HepG2 (cell line): ENCODE results near the gene SAMD14. TPM values are rescaled to one million over a fixed set of nuclear protein-coding genes. Genes with fewer than 3 reads are reported as not detected.
A peak's percentile ranks its signal among the peaks of the same experiment; 100 is the strongest.

Experiments
- ATAC-seq: fragments of 200-7000 bp; cut with Tn5 transposase; 3 replicates; pipeline ENCODE4 v1.9.1; 2020; ENCODE audit warnings: mild to moderate bottlenecking, moderate library complexity
- BruUV-seq: library from RNA; stranded (reverse); fragments of 400-500 nt; replicated peaks from 2 replicates; lab custom pipeline; 2021; lab: Mats Ljungman, UMichigan
- CTCF ChIA-PET: fragments of 300-600 bp; formaldehyde crosslinking; extraction: SDS; loops from one replicate; lab custom pipeline; 2021; ENCODE audit warnings: low total read pairs, inconsistent platforms, low intra/inter-chr PET ratio; lab: Yijun Ruan, JAX
- POLR2A ChIA-PET: fragments of 350-600 bp; sonication (Branson Sonifier 250); formaldehyde crosslinking; loops from one replicate; lab custom pipeline; 2020; ENCODE audit warnings: antibody characterized with exemption, inconsistent platforms; lab: Yijun Ruan, JAX
- DNase-seq: peaks from one replicate; pipeline ENCODE4 v3.0.0-alpha.2; 2015; ENCODE audit warnings: low spot score
- FAIRE-seq: peaks from 3 replicates; lab custom pipeline; 2011; peaks lifted over from hg19 to GRCh38; lab: Jason Lieb, UNC
- H2AFZ ChIP-seq: one replicate; pipeline ENCODE4 v1.6.1; 2011; ENCODE audit warnings: low read length, inconsistent platforms
- H3K27ac ChIP-seq: fragments of 300-600 bp; 3 replicates; pipeline ENCODE4 v1.8.0; 2011; ENCODE audit warnings: mixed run types, mild to moderate bottlenecking, mixed read lengths, low read length, inconsistent platforms; ENCODE audit not compliant: insufficient read depth; ENCODE audit errors: extremely low read length
- H3K27me3 ChIP-seq, 2 experiments: fragments of 200-600 bp in 1 of 2; 2 replicates in 1 of 2; 3 replicates in 1 of 2; pipeline versions ENCODE4 v1.6.0 to v1.8.0; 2011; ENCODE audit warnings: low read length in 2 of 2, mild to moderate bottlenecking in 2 of 2, moderate library complexity in 2 of 2, inconsistent platforms in 1 of 2; ENCODE audit not compliant: insufficient read depth in 2 of 2, control insufficient read depth in 1 of 2
- H3K36me3 ChIP-seq, 2 experiments: fragments of 200-600 bp in 1 of 2; replicated peaks in 1 of 2; 2 replicates in 1 of 2; 3 replicates in 1 of 2; pipeline versions ENCODE4 v1.5.1 to v1.8.0; 2011; ENCODE audit warnings: low read length in 2 of 2, inconsistent platforms in 1 of 2; ENCODE audit not compliant: insufficient read depth in 2 of 2, control insufficient read depth in 1 of 2
- H3K4me1 ChIP-seq: 2 replicates; pipeline ENCODE4 v1.5.1; 2012; ENCODE audit warnings: low read length, inconsistent platforms; ENCODE audit not compliant: insufficient read depth
- H3K4me2 ChIP-seq: 2 replicates; pipeline ENCODE4 v1.6.0; 2011; ENCODE audit warnings: low read depth, low read length, inconsistent platforms
- H3K4me3 ChIP-seq, 3 experiments: fragments of 200-600 bp in 1 of 3; sonication (generic), shearing (Covaris generic) in 1 of 3; replicated peaks in 1 of 3; 2 replicates each; pipeline ENCODE4 v1.5.1; 2011 to 2016; ENCODE audit warnings: low read length in 3 of 3, inconsistent platforms in 2 of 3, low read depth in 2 of 3, mild to moderate bottlenecking in 2 of 3, control low read depth in 1 of 3, mixed read lengths in 1 of 3; ENCODE audit not compliant: insufficient read depth in 1 of 3
- H3K79me2 ChIP-seq: one replicate; pipeline ENCODE4 v1.6.1; 2011; ENCODE audit warnings: low read length, inconsistent platforms; ENCODE audit not compliant: insufficient read depth
- H3K9ac ChIP-seq: 2 replicates; pipeline ENCODE4 v1.6.0; 2011; ENCODE audit warnings: mild to moderate bottlenecking, low read depth, low read length, inconsistent platforms; ENCODE audit not compliant: insufficient read depth
- H3K9me3 ChIP-seq: 2 replicates; pipeline ENCODE4 v1.5.1; 2012; ENCODE audit warnings: mild to moderate bottlenecking, low read length
- H4K20me1 ChIP-seq: 2 replicates; pipeline ENCODE4 v1.6.0; 2011; ENCODE audit warnings: inconsistent platforms, mild to moderate bottlenecking, low read length, moderate library complexity; ENCODE audit not compliant: insufficient read depth
- KMT2B ChIP-seq: IDR thresholded peaks from 2 replicates; pipeline ENCODE4 v1.6.1; 2016; ENCODE audit warnings: missing genetic modification reagents, missing compliant biosample characterization
- RFX3 ChIP-seq: IDR thresholded peaks from 2 replicates; pipeline ENCODE4 v1.6.1; 2016; ENCODE audit warnings: missing biosample characterization, missing genetic modification reagents
- SPEN ChIP-seq: sonication (generic); formaldehyde crosslinking; IDR thresholded peaks from 2 replicates; pipeline ENCODE4 v1.5.1; 2020; ENCODE audit warnings: low read depth, mild to moderate bottlenecking, missing genetic modification reagents
- YEATS4 ChIP-seq: sonication (generic); formaldehyde crosslinking; IDR thresholded peaks from 2 replicates; pipeline ENCODE4 v1.4.0; 2020; ENCODE audit warnings: missing genetic modification reagents, borderline replicate concordance
- ZNF180 ChIP-seq: sonication (generic); formaldehyde crosslinking; IDR thresholded peaks from 2 replicates; pipeline ENCODE4 v1.4.0; 2020; ENCODE audit warnings: low read depth, missing genetic modification reagents, borderline replicate concordance
- ZNF451 ChIP-seq: sonication (generic); formaldehyde crosslinking; IDR thresholded peaks from 2 replicates; pipeline ENCODE4 v1.5.0; 2020; ENCODE audit warnings: mild to moderate bottlenecking, missing genetic modification reagents
- ZNF562 ChIP-seq: sonication (generic); formaldehyde crosslinking; IDR thresholded peaks from 2 replicates; pipeline ENCODE4 v1.8.0; 2022; ENCODE audit warnings: missing genetic modification reagents, borderline replicate concordance
- ZNF83 ChIP-seq: sonication (generic); formaldehyde crosslinking; IDR thresholded peaks from 2 replicates; pipeline ENCODE4 v1.4.0; 2020; ENCODE audit warnings: missing genetic modification reagents, mild to moderate bottlenecking, borderline replicate concordance
- ZSCAN25 ChIP-seq: sonication (generic); formaldehyde crosslinking; IDR thresholded peaks from 2 replicates; pipeline ENCODE4 v1.8.0; 2022; ENCODE audit warnings: mild to moderate bottlenecking, missing genetic modification reagents
- WGBS: methylation state at CpG from one replicate; pipeline ENCODE4 v1.1.6; 2017; ENCODE audit warnings: low lambda C conversion rate; 5-methylcytosine and 5-hydroxymethylcytosine counted together
- in situ Hi-C: cut with HindIII; loops from 2 replicates; pipeline ENCODE4 v1.10.0; 2017; ENCODE audit warnings: low pct_unique_long_range_greater_than_20kb; ENCODE audit not compliant: extremely low pct_ligation_motif_present
- intact Hi-C: fragments of 100-400 bp; cut with micrococcal nuclease; formaldehyde crosslinking; loops from one replicate; pipeline ENCODE4 v1.10.0; 2022; ENCODE audit not compliant: unreplicated experiment
- polyA plus RNA-seq, 8 experiments: library from polyadenylated mRNA; depleted of rRNA in 3 of 8; stranded (reverse) in 7 of 8; unstranded in 1 of 8; fragments of >200 nt; fragmentation: Illumina TruSeq in 4 of 8; extraction: Trizol in 4 of 8; gene quantifications; 2 replicates each; pipeline versions ENCODE4 v1.2.1 to v1.2.3, GENCODE V29; 2011 to 2016; ENCODE audit warnings: low read depth in 4 of 8, missing spikeins in 1 of 8, mixed read lengths in 1 of 8; ENCODE audit not compliant: insufficient read depth in 1 of 8
- total RNA-seq, 5 experiments: library from RNA; depleted of rRNA; stranded (reverse); fragments of >200 nt; fragmentation: Illumina TruSeq; extraction: Trizol; gene quantifications; 2 replicates each; pipeline ENCODE4 v1.2.3, GENCODE V29; 2016; ENCODE audit warnings: low read depth in 1 of 5
- TF ChIP-seq, protein P1 (sequence below): sonication (generic); formaldehyde crosslinking; IDR thresholded peaks from 2 replicates; pipeline ENCODE4 v1.5.0; 2020; ENCODE audit warnings: mild to moderate bottlenecking, missing genetic modification reagents
- TF ChIP-seq, protein P2 (sequence below): sonication (generic); formaldehyde crosslinking; IDR thresholded peaks from 2 replicates; pipeline ENCODE4 v1.8.1; 2023; ENCODE audit warnings: mild to moderate bottlenecking, moderate library complexity, missing genetic modification reagents
- TF ChIP-seq, protein P3 (sequence below): sonication (generic); formaldehyde crosslinking; IDR thresholded peaks from 2 replicates; pipeline ENCODE4 v1.8.1; 2023; ENCODE audit warnings: missing genetic modification reagents, inconsistent platforms, borderline replicate concordance
- TF ChIP-seq, protein P4 (sequence below): sonication (generic); formaldehyde crosslinking; IDR thresholded peaks from 2 replicates; pipeline ENCODE4 v1.8.0; 2022; ENCODE audit warnings: missing genetic modification reagents, mild to moderate bottlenecking, borderline replicate concordance
- TF ChIP-seq, protein P5 (sequence below): IDR thresholded peaks from 2 replicates; pipeline ENCODE4 v1.6.1; 2016; ENCODE audit warnings: missing compliant biosample characterization, missing genetic modification reagents, borderline replicate concordance

SAMD14 gene
- total and polyA plus RNA-seq, 2 of the 13 experiments (the other 11 are each of a cell fraction or from before 2014, with no cell fraction given), result 0.07 to 0.22 TPM

DNA sequence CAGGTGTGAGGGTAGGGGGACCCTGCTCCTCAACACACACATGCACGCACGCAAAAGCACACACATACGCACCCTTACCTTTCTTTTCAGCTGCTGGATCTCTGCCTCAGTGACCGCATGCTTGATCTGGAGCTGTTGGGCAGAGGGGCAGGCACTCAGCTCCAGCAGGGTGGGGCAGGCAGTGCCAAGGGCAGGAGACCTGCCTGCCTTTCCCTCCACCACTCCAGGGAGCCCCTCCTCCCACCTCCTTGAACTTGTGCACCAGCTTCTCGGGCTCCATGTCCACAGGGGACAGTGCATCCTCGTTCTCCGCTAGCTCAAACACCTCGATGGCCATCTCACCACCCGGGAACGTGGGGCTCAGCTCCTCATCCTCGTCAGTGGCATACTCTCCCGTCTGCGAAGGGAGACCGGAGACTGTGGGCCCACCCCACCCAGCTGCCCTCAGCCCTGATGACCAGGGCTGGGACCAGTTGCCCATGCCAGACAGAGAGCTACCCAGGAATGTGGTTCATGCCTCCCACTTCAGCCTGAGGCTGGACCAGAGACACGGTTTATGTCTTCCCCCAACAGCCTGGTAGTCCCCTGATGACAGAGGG lies 9.3 kb upstream of the SAMD14 start:
- Histone ChIP-seq H3K27ac (no peak overlapping the region), H3K9ac (no peak overlapping the region), H3K9me3 (no peaks in the 10 kb centered on the region), H3K79me2 (no peaks in the 10 kb centered on the region), H3K4me2 (no peak overlapping the region), H2AFZ (no peak overlapping the region), H3K4me3 (no peak overlapping the region), H3K27me3 (no peaks in the 10 kb centered on the region), H3K4me1 (peaks cover 8% of the 10 kb centered on the region; the same call in 1 of the 2 replicates), H4K20me1 (peaks cover 6% of the 10 kb centered on the region; the same call in 1 of the 2 replicates), H3K36me3 (peaks cover 55 to 69% of the 10 kb centered on the region in 2 experiments)
- intact Hi-C loops (no loop called here), in situ Hi-C loops (no loop called here)
- CTCF ChIA-PET, result interaction anchor here (1.2 to 2.2 kb wide), 4 partner anchors 22 to 158 kb away, joined by 3 to 32 read pairs (median 4); no protein-coding TSS in a partner anchor
- no TSS peak for BruUV-seq
- FAIRE-seq, result no peak
- WGBS, result 88% methylated on average over 15 of the region's 15 CpGs
- no peak for DNase-seq
- POLR2A ChIA-PET, result interaction anchor here (1.2 kb wide), 1 partner anchor 45 kb away, joined by 3 read pairs; no protein-coding TSS in a partner anchor
- no peak for ATAC-seq
- TF ChIP-seq, protein P1, sequence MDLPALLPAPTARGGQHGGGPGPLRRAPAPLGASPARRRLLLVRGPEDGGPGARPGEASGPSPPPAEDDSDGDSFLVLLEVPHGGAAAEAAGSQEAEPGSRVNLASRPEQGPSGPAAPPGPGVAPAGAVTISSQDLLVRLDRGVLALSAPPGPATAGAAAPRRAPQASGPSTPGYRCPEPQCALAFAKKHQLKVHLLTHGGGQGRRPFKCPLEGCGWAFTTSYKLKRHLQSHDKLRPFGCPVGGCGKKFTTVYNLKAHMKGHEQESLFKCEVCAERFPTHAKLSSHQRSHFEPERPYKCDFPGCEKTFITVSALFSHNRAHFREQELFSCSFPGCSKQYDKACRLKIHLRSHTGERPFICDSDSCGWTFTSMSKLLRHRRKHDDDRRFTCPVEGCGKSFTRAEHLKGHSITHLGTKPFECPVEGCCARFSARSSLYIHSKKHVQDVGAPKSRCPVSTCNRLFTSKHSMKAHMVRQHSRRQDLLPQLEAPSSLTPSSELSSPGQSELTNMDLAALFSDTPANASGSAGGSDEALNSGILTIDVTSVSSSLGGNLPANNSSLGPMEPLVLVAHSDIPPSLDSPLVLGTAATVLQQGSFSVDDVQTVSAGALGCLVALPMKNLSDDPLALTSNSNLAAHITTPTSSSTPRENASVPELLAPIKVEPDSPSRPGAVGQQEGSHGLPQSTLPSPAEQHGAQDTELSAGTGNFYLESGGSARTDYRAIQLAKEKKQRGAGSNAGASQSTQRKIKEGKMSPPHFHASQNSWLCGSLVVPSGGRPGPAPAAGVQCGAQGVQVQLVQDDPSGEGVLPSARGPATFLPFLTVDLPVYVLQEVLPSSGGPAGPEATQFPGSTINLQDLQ (CRISPR knock-in tag), result no peak
- 0 out of 2 replicates have a peak, but pooled peaks have one; percentile 9 for TF ChIP-seq SPEN (CRISPR knock-in tag)
- TF ChIP-seq, protein P2, sequence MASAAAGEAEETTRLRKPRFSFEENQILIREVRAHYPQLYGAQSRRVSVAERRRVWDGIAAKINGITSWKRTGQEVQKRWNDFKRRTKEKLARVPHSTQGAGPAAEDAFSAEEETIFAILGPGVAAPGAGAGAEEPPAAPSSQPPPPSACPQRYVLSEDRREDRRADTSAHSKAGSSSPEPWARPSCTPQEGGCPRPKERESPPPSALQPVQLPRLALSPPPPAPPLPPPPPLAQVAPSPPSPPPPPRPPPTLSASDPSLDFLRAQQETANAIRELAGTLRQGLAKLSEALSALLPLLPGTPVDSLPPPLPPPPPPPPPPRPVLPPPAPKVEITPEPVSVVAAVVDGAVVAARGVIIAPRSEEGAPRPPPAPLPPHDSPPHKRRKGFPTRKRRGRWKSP (CRISPR knock-in tag), result no peak
- no peak for TF ChIP-seq ZNF83 (CRISPR knock-in tag)
- TF ChIP-seq KMT2B (CRISPR knock-in tag), result no peak
- TF ChIP-seq ZNF451 (CRISPR knock-in tag), result no peak
- no peak for TF ChIP-seq ZSCAN25 (CRISPR knock-in tag)
- TF ChIP-seq RFX3 (CRISPR knock-in tag), result no peak
- no peak for TF ChIP-seq ZNF562 (CRISPR knock-in tag)
- TF ChIP-seq ZNF180 (CRISPR knock-in tag), result no peak
- TF ChIP-seq YEATS4, result no peak
- TF ChIP-seq, protein P3, sequence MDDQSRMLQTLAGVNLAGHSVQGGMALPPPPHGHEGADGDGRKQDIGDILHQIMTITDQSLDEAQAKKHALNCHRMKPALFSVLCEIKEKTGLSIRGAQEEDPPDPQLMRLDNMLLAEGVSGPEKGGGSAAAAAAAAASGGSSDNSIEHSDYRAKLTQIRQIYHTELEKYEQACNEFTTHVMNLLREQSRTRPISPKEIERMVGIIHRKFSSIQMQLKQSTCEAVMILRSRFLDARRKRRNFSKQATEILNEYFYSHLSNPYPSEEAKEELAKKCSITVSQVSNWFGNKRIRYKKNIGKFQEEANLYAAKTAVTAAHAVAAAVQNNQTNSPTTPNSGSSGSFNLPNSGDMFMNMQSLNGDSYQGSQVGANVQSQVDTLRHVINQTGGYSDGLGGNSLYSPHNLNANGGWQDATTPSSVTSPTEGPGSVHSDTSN (CRISPR knock-in tag), result no peak
- TF ChIP-seq, protein P4, sequence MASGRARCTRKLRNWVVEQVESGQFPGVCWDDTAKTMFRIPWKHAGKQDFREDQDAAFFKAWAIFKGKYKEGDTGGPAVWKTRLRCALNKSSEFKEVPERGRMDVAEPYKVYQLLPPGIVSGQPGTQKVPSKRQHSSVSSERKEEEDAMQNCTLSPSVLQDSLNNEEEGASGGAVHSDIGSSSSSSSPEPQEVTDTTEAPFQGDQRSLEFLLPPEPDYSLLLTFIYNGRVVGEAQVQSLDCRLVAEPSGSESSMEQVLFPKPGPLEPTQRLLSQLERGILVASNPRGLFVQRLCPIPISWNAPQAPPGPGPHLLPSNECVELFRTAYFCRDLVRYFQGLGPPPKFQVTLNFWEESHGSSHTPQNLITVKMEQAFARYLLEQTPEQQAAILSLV (CRISPR knock-in tag), result 0 out of 2 replicates have a peak, but pooled peaks have one; percentile 4
- TF ChIP-seq, protein P5, sequence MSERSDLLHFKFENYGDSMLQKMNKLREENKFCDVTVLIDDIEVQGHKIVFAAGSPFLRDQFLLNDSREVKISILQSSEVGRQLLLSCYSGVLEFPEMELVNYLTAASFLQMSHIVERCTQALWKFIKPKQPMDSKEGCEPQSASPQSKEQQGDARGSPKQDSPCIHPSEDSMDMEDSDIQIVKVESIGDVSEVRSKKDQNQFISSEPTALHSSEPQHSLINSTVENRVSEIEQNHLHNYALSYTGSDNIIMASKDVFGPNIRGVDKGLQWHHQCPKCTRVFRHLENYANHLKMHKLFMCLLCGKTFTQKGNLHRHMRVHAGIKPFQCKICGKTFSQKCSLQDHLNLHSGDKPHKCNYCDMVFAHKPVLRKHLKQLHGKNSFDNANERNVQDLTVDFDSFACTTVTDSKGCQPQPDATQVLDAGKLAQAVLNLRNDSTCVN (CRISPR knock-in tag), result no peak
